H9 (cell line): ENCODE measurements around the gene GALNT17. TPM values are rescaled to one million over a fixed set of nuclear protein-coding genes. Genes with fewer than 3 reads are reported as not detected.

Experiments used
- DNase-seq: peaks from one replicate; pipeline ENCODE4 v3.0.0-alpha.2; 2017
- H2AFZ ChIP-seq: one replicate; pipeline ENCODE4 v1.6.1; 2013; ENCODE audit warnings: mild to moderate bottlenecking, low read length, control low read depth, moderate library complexity
- H2AK5ac ChIP-seq: 2 replicates; pipeline ENCODE4 v1.6.1; 2013; ENCODE audit warnings: low read length, control low read depth, mixed read lengths; ENCODE audit not compliant: insufficient read length
- H2BK120ac ChIP-seq: one replicate; pipeline ENCODE4 v1.6.1; 2013; ENCODE audit warnings: low read depth, mild to moderate bottlenecking, low read length, control low read depth, inconsistent platforms; ENCODE audit not compliant: poor library complexity, severe bottlenecking
- H2BK12ac ChIP-seq: 2 replicates; pipeline ENCODE4 v1.6.1; 2013; ENCODE audit warnings: low read length, control low read depth, mixed read lengths, low read depth; ENCODE audit not compliant: insufficient read length
- H2BK15ac ChIP-seq: 2 replicates; pipeline ENCODE4 v1.6.1; 2013; ENCODE audit warnings: low read depth, low read length, control low read depth
- H2BK20ac ChIP-seq: one replicate; pipeline ENCODE4 v1.6.1; 2013; ENCODE audit warnings: low read depth, mild to moderate bottlenecking, low read length, control low read depth, inconsistent platforms; ENCODE audit not compliant: poor library complexity, severe bottlenecking
- H2BK5ac ChIP-seq: 2 replicates; pipeline ENCODE4 v1.6.1; 2013; ENCODE audit warnings: low read length, control low read depth, mixed read lengths; ENCODE audit not compliant: insufficient read length
- H3K14ac ChIP-seq: 2 replicates; pipeline ENCODE4 v1.6.1; 2013; ENCODE audit warnings: low read length, control low read depth; ENCODE audit not compliant: insufficient read depth
- H3K18ac ChIP-seq: 2 replicates; pipeline ENCODE4 v1.6.1; 2013; ENCODE audit warnings: low read depth, mild to moderate bottlenecking, mixed read lengths, low read length, control low read depth; ENCODE audit not compliant: insufficient read length
- H3K23ac ChIP-seq: 2 replicates; pipeline ENCODE4 v1.6.1; 2013; ENCODE audit warnings: low read length, control low read depth, mixed read lengths, low read depth; ENCODE audit not compliant: insufficient read length
- H3K23me2 ChIP-seq: 2 replicates; pipeline ENCODE4 v1.6.1; 2013; ENCODE audit warnings: low read depth, mild to moderate bottlenecking, mixed read lengths, low read length, control low read depth; ENCODE audit not compliant: insufficient read length, poor library complexity, severe bottlenecking
- H3K27ac ChIP-seq: 2 replicates; pipeline ENCODE4 v1.5.1; 2013; ENCODE audit warnings: low read length, control low read depth, mixed read lengths, low read depth; ENCODE audit not compliant: insufficient read length
- H3K27me3 ChIP-seq: 2 replicates; pipeline ENCODE4 v1.6.1; 2013; ENCODE audit warnings: low read length, control low read depth, inconsistent platforms; ENCODE audit not compliant: insufficient read depth
- H3K4ac ChIP-seq: 2 replicates; pipeline ENCODE4 v1.6.1; 2013; ENCODE audit warnings: low read depth, mild to moderate bottlenecking, control low read depth, inconsistent platforms, low read length, moderate library complexity
- H3K4me1 ChIP-seq: 2 replicates; pipeline ENCODE4 v1.6.1; 2013; ENCODE audit warnings: low read length, control low read depth, inconsistent platforms; ENCODE audit not compliant: insufficient read depth
- H3K4me2 ChIP-seq: 2 replicates; pipeline ENCODE4 v1.6.1; 2013; ENCODE audit warnings: low read length, control low read depth, mixed read lengths; ENCODE audit not compliant: insufficient read length, insufficient read depth
- H3K56ac ChIP-seq: 2 replicates; pipeline ENCODE4 v1.6.1; 2013; ENCODE audit warnings: low read depth, mild to moderate bottlenecking, mixed read lengths, low read length, control low read depth; ENCODE audit not compliant: insufficient read length
- H3K79me1 ChIP-seq: 2 replicates; pipeline ENCODE4 v1.6.1; 2013; ENCODE audit warnings: low read depth, mild to moderate bottlenecking, moderate library complexity, low read length, control low read depth, inconsistent platforms; ENCODE audit not compliant: insufficient read depth, poor library complexity, severe bottlenecking
- H3K79me2 ChIP-seq: 2 replicates; pipeline ENCODE4 v1.6.1; 2013; ENCODE audit warnings: low read length, control low read depth, inconsistent platforms; ENCODE audit not compliant: insufficient read depth
- H3K9ac ChIP-seq: 2 replicates; pipeline ENCODE4 v1.6.1; 2013; ENCODE audit warnings: low read length, control low read depth, mixed read lengths; ENCODE audit not compliant: insufficient read length; ENCODE audit errors: extremely low read depth
- H3K9me3 ChIP-seq: one replicate; pipeline ENCODE4 v1.6.1; 2013; ENCODE audit warnings: low read depth, low read length, inconsistent platforms; ENCODE audit not compliant: control insufficient read depth
- H3T11ph ChIP-seq: one replicate; pipeline ENCODE4 v1.6.1; 2013; ENCODE audit warnings: mild to moderate bottlenecking, low read length, control low read depth, inconsistent platforms
- H4K20me1 ChIP-seq: one replicate; pipeline ENCODE4 v1.6.1; 2013; ENCODE audit not compliant: control insufficient read depth, insufficient read length, insufficient read depth
- H4K5ac ChIP-seq: 2 replicates; pipeline ENCODE4 v1.6.1; 2013; ENCODE audit warnings: low read depth, mild to moderate bottlenecking, mixed read lengths, low read length, control low read depth; ENCODE audit not compliant: insufficient read length
- H4K8ac ChIP-seq: replicated peaks from 2 replicates; pipeline ENCODE4 v1.6.1; 2013; ENCODE audit warnings: low read length, control low read depth, mixed read lengths, low read depth; ENCODE audit not compliant: insufficient read length
- H4K91ac ChIP-seq: 2 replicates; pipeline ENCODE4 v1.6.1; 2013; ENCODE audit warnings: low read depth, mild to moderate bottlenecking, moderate library complexity, mixed read lengths, low read length, control low read depth; ENCODE audit not compliant: insufficient read length
- H3K27ac Mint-ChIP-seq, 3 experiments: 2 replicates in 2 of 3; 3 replicates in 1 of 3; pipeline ENCODE4 v1.8.0; 2020 to 2021; ENCODE audit warnings: mixed read lengths in 3 of 3, mild to moderate bottlenecking in 1 of 3, moderate library complexity in 1 of 3
- H3K27me3 Mint-ChIP-seq: 2 replicates; pipeline ENCODE4 v1.8.0; 2021; ENCODE audit warnings: low read depth, mild to moderate bottlenecking, moderate library complexity, mixed read lengths
- H3K36me3 Mint-ChIP-seq, 3 experiments: 2 replicates in 2 of 3; 3 replicates in 1 of 3; pipeline ENCODE4 v1.8.0; 2020 to 2021; ENCODE audit warnings: low read depth in 3 of 3, mixed read lengths in 3 of 3; ENCODE audit not compliant: insufficient read depth in 1 of 3
- H3K4me1 Mint-ChIP-seq, 2 experiments: 2 replicates each; pipeline ENCODE4 v1.8.0; 2020; ENCODE audit warnings: mixed read lengths in 2 of 2
- H3K4me3 Mint-ChIP-seq, 2 experiments: 2 replicates in 1 of 2; 3 replicates in 1 of 2; pipeline ENCODE4 v1.8.0; 2020 to 2021; ENCODE audit warnings: mild to moderate bottlenecking in 2 of 2, mixed read lengths in 2 of 2, moderate library complexity in 1 of 2
- H3K9me3 Mint-ChIP-seq, 2 experiments: 2 replicates in 1 of 2; 3 replicates in 1 of 2; pipeline ENCODE4 v1.8.0; 2020; ENCODE audit warnings: mild to moderate bottlenecking in 2 of 2, mixed read lengths in 2 of 2, moderate library complexity in 1 of 2
- WGBS: extraction: QIAGEN DNeasy Blood & Tissue Kit; methylation state at CpG from one replicate; pipeline ENCODE4 v1.1.7; 2013; ENCODE audit warnings: missing lambda C conversion rate, low lambda C conversion rate, mixed read lengths; ENCODE audit not compliant: insufficient read length; ENCODE audit errors: extremely low coverage; 5-methylcytosine and 5-hydroxymethylcytosine counted together
- total RNA-seq: library from RNA; stranded (reverse); gene quantifications from 2 replicates; pipeline ENCODE4 v1.2.1, GENCODE V29; 2021
- TF ChIP-seq, protein P1 (sequence below): fragments of 200-600 bp; sonication (generic); conservative IDR thresholded peaks from 3 replicates; pipeline ENCODE4 v1.8.0; 2021; ENCODE audit warnings: antibody characterized with exemption, mild to moderate bottlenecking

GALNT17 gene
- total RNA-seq, 1 experiment from 2014 or later: 43.2 TPM

DNA sequence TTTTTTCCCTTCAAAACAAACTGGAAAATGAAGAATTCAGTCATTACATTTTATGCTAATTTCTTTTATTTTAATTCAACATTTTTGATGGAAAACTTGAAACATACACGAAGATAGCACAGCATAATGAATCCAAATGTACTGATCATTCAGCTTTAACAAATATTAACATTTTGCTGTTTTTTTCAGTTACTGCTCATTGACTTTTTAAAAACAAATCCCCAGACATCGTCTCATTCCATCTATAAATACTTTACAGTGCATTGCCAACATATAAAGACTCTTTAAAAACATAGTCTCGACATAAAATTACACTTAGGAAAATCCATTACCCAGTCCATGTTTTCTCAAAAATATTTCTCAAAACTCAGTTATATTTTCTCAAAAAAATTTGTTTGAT, 452.3 kb downstream of the GALNT17 start:
- no peak overlapping the region for H3K4me3 Mint-ChIP-seq
- 100% methylated on average over 2 of the region's 3 CpGs for WGBS
- peaks cover 19 to 20% of the 10 kb centered on the region in 2 experiments for H3K9me3 Mint-ChIP-seq

More for the DNA sequence above, 452.3 kb downstream of the GALNT17 start:
- Histone ChIP-seq H4K91ac (no peak overlapping the region), H3K14ac (no peak overlapping the region), H3K56ac (no peak overlapping the region), H2BK20ac (no peak overlapping the region), H4K8ac (no peak overlapping the region), H3K79me2 (no peaks in the 10 kb centered on the region), H3K9me3 (no peaks in the 10 kb centered on the region), H2BK12ac (no peak overlapping the region), H3T11ph (no peak overlapping the region), H3K18ac (no peak overlapping the region), H2AFZ (no peak overlapping the region), H3K4me1 (no peaks in the 10 kb centered on the region), H3K4ac (no peak overlapping the region), H2AK5ac (no peak overlapping the region), H3K9ac (no peak overlapping the region), H2BK120ac (no peak overlapping the region), H4K20me1 (no peaks in the 10 kb centered on the region), H3K27me3 (no peaks in the 10 kb centered on the region), H3K23ac (no peak overlapping the region), H2BK5ac (no peak overlapping the region), H4K5ac (no peak overlapping the region), H3K23me2 (no peaks in the 10 kb centered on the region), H3K79me1 (no peaks in the 10 kb centered on the region), H2BK15ac (no peak overlapping the region), H3K4me2 (no peak overlapping the region), H3K27ac (no peak overlapping the region)
- H3K27me3 Mint-ChIP-seq: no peaks in the 10 kb centered on the region; the same call in 1 of the 2 replicates
- no peak overlapping the region for H3K27ac Mint-ChIP-seq
- DNase-seq: no peak
- TF ChIP-seq, protein P1, sequence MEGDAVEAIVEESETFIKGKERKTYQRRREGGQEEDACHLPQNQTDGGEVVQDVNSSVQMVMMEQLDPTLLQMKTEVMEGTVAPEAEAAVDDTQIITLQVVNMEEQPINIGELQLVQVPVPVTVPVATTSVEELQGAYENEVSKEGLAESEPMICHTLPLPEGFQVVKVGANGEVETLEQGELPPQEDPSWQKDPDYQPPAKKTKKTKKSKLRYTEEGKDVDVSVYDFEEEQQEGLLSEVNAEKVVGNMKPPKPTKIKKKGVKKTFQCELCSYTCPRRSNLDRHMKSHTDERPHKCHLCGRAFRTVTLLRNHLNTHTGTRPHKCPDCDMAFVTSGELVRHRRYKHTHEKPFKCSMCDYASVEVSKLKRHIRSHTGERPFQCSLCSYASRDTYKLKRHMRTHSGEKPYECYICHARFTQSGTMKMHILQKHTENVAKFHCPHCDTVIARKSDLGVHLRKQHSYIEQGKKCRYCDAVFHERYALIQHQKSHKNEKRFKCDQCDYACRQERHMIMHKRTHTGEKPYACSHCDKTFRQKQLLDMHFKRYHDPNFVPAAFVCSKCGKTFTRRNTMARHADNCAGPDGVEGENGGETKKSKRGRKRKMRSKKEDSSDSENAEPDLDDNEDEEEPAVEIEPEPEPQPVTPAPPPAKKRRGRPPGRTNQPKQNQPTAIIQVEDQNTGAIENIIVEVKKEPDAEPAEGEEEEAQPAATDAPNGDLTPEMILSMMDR: no peak
- H3K36me3 Mint-ChIP-seq: peaks cover 23 to 40% (median 29%) of the 10 kb centered on the region in 3 experiments
- no peaks in the 10 kb centered on the region for H3K4me1 Mint-ChIP-seq
